ENCODE data around the gene NABP2. TPM values are rescaled to one million over a fixed set of nuclear protein-coding genes. Genes with fewer than 3 reads are reported as not detected.

NABP2 gene
- total and polyA plus RNA-seq, 7 donors, result 27.1 to 65.7 (median 31.0) TPM

- TF ChIP-seq CTCF (IDR thresholded peaks at IDR 0.05), result no peak
- Histone ChIP-seq H3K4me1 (peaks cover 39% of the 10 kb centered on the region), H3K27ac (peak overlapping the region; percentile 96), H3K4me3 (peak overlapping the region; percentile 73), H3K9me3 (no peaks in the 10 kb centered on the region), H3K36me3 (ENCODE audit: insufficient read depth in 1 of 2, low read depth in 1 of 2) (peaks cover 3 to 28% of the 10 kb centered on the region in 2 donors), H3K27me3 (ENCODE audit: insufficient read depth in 3 of 3, low read length in 2 of 3) (no peaks in the 10 kb centered on the region)
- DNase-seq, result no peak
- 89 to 92% (median 90%) methylated on average over 9 of the region's 9 CpGs for WGBS, 3 donors
- intact Hi-C loops (cut with DNase I), result loop anchor here in 1 of 2 donors (5.0 kb wide), 3 partner anchors 33 to 103 kb away; partner anchors contain the start of genes ANKRD52, RPL41, SMARCC2 and ZC3H10
- ATAC-seq, result no peak
These were observed 4.3 kb upstream of the NABP2 start for GRCh38 chr12:56219840-56220239.

GRCh38 chr12:56220611-56221231, 3.4 kb upstream of the NABP2 start:
- ATAC-seq (no peak), DNase-seq (no peak)
- no peak for TF ChIP-seq CTCF (IDR thresholded peaks at IDR 0.05)
- H3K27me3 ChIP-seq (ENCODE audit: insufficient read depth in 3 of 3, low read length in 2 of 3), result no peaks in the 10 kb centered on the region
- no peaks in the 10 kb centered on the region for H3K9me3 ChIP-seq
- peaks cover 3 to 21% of the 10 kb centered on the region in 2 donors for H3K36me3 ChIP-seq (ENCODE audit: insufficient read depth in 1 of 2, low read depth in 1 of 2)
- H3K27ac ChIP-seq, result peak overlapping the region; percentile 96
- WGBS, 3 donors, result 7 to 12% (median 8%) methylated on average over 10 of the region's 10 CpGs
- H3K4me3 ChIP-seq, result peak overlapping the region; percentile 73
- peaks cover 40% of the 10 kb centered on the region for H3K4me1 ChIP-seq
- intact Hi-C loops (cut with DNase I), result loop anchor here in 1 of 2 donors (5.0 kb wide), 3 partner anchors 33 to 103 kb away; partner anchors contain the start of genes ANKRD52, RPL41, SMARCC2 and ZC3H10

GRCh38 chr12:56221232-56221756, 2.8 kb upstream of the NABP2 start:
- DNase-seq (peak; percentile 68 to 73), ATAC-seq (peak in 3 of 4 donors; percentile 14 to 35 (median 14))
- intact Hi-C loops (cut with DNase I), result loop anchor here in 1 of 2 donors (5.0 kb wide), 3 partner anchors 34 to 104 kb away; partner anchors contain the start of genes ANKRD52, RPL41, SMARCC2 and ZC3H10
- Histone ChIP-seq H3K27ac (peak overlapping the region; percentile 96), H3K36me3 (ENCODE audit: insufficient read depth in 1 of 2, low read depth in 1 of 2) (peaks cover 3 to 21% of the 10 kb centered on the region in 2 donors), H3K27me3 (ENCODE audit: insufficient read depth in 3 of 3, low read length in 2 of 3) (no peaks in the 10 kb centered on the region), H3K9me3 (no peaks in the 10 kb centered on the region), H3K4me1 (peaks cover 40% of the 10 kb centered on the region), H3K4me3 (peak overlapping the region; percentile 73)
- TF ChIP-seq CTCF (IDR thresholded peaks at IDR 0.05), result no peak
- WGBS, 3 donors, result 0 to 1% (median 0%) methylated on average over 16 to 21 of the region's 21 CpGs

- ATAC-seq (peak; percentile 85 to 88 (median 86)), DNase-seq (peak; percentile 97 to 98)
- peak within 1 kb of the TSS; percentile 73 for H3K4me3 ChIP-seq
- intact Hi-C loops (cut with DNase I), result loop anchor here (2.0 to 5.0 kb wide), 4 partner anchors 35 to 105 kb away; partner anchors contain the start of genes ANKRD52 (in 1 of the 2), RPL41 (in 1 of the 2), SMARCC2 (in 1 of the 2) and ZC3H10 (in 1 of the 2)
- H3K36me3 ChIP-seq (ENCODE audit: insufficient read depth in 1 of 2, low read depth in 1 of 2), result peaks cover 0 to 15% of the 10 kb centered on the region in 2 donors
- peak within 1 kb of the TSS; percentile 96 for H3K27ac ChIP-seq
- 0 to 1% (median 1%) methylated on average over 41 to 42 of the region's 42 CpGs for WGBS, 3 donors
- no peaks in the 10 kb centered on the region for H3K9me3 ChIP-seq
- no peaks in the 10 kb centered on the region for H3K27me3 ChIP-seq (ENCODE audit: insufficient read depth in 3 of 3, low read length in 2 of 3)
- peaks cover 40% of the 10 kb centered on the region for H3K4me1 ChIP-seq
- TF ChIP-seq CTCF (IDR thresholded peaks at IDR 0.05), result peak; percentile 17
These were observed 2.2 kb upstream of the NABP2 start, which contains the start of gene RNF41 for GRCh38 chr12:56221757-56222530. RNF41 (minus strand) TSS chr12:56221922; CDS start chr12:56214047, 7,875 bp downstream.

Data from psoas muscle (tissue), 8 donors.